ENCODE results near the gene FAM241A.

Gene FAM241A

GRCh38 chr4:112184438-112184837, 39.2 kb downstream of the FAM241A start:
- no peak for DNase-seq (ENCODE audit: low read depth)
- H3K4me3 ChIP-seq (ENCODE audit: low read length): no peak overlapping the region
- TF ChIP-seq, protein P1, sequence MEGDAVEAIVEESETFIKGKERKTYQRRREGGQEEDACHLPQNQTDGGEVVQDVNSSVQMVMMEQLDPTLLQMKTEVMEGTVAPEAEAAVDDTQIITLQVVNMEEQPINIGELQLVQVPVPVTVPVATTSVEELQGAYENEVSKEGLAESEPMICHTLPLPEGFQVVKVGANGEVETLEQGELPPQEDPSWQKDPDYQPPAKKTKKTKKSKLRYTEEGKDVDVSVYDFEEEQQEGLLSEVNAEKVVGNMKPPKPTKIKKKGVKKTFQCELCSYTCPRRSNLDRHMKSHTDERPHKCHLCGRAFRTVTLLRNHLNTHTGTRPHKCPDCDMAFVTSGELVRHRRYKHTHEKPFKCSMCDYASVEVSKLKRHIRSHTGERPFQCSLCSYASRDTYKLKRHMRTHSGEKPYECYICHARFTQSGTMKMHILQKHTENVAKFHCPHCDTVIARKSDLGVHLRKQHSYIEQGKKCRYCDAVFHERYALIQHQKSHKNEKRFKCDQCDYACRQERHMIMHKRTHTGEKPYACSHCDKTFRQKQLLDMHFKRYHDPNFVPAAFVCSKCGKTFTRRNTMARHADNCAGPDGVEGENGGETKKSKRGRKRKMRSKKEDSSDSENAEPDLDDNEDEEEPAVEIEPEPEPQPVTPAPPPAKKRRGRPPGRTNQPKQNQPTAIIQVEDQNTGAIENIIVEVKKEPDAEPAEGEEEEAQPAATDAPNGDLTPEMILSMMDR (conservative IDR thresholded peaks at IDR 0.05; ENCODE audit: low read length): no peak

GRCh38 chr4:112185334-112185733, 40.1 kb downstream of the FAM241A start:
- DNase-seq (ENCODE audit: low read depth): no peak
- TF ChIP-seq, protein P1 (conservative IDR thresholded peaks at IDR 0.05; ENCODE audit: low read length): no peak
- no peak overlapping the region for H3K4me3 ChIP-seq (ENCODE audit: low read length)

DNA sequence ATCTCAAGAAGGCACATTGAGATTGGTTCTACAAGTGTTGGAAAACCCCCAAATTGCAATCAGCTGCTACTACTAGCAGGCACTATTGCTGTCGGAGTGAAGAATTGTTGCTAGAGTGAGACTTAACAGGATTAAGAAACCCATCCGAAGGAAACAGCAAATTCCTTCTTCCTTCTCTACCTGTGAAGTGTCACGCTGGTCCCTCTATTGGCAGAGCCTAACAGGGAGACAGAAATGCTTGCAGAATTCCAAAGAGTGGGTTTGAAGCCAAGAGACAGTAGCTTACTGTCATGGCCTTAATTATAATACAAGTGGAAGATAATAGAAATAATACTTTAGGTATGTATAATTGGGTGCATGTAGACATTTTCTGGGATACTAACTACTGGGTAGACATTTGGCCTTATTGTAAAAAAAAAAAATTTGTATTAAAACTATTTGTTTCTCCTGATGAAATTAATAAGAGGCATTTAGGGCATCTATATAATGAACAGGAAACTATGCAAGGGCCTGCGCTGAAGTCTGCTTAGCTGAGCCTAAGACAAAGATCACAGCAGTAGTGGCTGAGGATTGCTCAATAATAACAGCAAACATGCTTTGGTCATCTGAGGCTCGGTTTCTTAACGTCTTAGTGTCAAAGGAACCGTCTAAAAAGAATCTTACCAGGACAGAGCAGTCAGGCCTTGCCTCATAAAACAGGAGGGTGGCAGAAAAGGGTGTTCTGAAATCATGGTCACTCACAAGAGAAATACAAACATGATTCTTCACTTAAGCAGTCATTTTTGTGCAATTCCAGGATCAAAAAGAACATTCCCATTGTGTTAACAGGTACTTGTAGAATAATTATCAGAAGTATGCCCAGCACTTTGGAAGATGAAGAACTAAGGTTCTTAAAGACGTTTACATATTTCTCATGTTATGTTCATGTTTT, 40.8 kb downstream of the FAM241A start:
- no peak for DNase-seq (ENCODE audit: low read depth)
- TF ChIP-seq, protein P1 (conservative IDR thresholded peaks at IDR 0.05; ENCODE audit: low read length): no peak
- no peak overlapping the region for H3K4me3 ChIP-seq (ENCODE audit: low read length)

GRCh38 chr4:112189754-112190153, 44.5 kb downstream of the FAM241A start:
- peak; percentile 20 for DNase-seq (ENCODE audit: low read depth)
- TF ChIP-seq, protein P1 (conservative IDR thresholded peaks at IDR 0.05; ENCODE audit: low read length): peak; percentile 39
- H3K4me3 ChIP-seq (ENCODE audit: low read length): no peak overlapping the region

DNA sequence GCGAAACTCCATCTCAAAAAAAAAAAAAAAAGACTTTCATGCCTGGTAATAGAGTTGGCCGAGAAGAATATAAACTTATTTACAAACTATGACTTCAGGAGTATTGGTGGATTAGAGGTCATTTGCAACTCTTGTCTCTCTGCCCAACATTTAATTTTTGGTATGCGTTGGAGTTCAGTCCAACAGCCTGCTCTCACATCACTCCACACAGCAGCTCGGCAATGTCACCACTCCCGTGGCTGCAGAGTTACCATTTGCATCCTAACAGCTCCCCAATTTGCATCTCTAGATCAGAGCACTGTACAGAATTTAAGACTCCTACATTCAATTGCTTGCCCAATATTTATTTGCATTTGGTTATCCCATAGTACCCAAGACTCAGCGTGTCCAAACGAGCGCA, 45.4 kb downstream of the FAM241A start:
- DNase-seq (ENCODE audit: low read depth): no peak

GRCh38 chr4:112196461-112196860, 51.2 kb downstream of the FAM241A start:
- no peak for DNase-seq (ENCODE audit: low read depth)
- TF ChIP-seq, protein P1 (conservative IDR thresholded peaks at IDR 0.05; ENCODE audit: low read length): no peak
- no peak overlapping the region for H3K4me3 ChIP-seq (ENCODE audit: low read length)

More for the DNA sequence above, 45.4 kb downstream of the FAM241A start:
- H3K4me3 ChIP-seq (ENCODE audit: low read length): no peak overlapping the region
- TF ChIP-seq, protein P1 (conservative IDR thresholded peaks at IDR 0.05; ENCODE audit: low read length): no peak

DNA sequence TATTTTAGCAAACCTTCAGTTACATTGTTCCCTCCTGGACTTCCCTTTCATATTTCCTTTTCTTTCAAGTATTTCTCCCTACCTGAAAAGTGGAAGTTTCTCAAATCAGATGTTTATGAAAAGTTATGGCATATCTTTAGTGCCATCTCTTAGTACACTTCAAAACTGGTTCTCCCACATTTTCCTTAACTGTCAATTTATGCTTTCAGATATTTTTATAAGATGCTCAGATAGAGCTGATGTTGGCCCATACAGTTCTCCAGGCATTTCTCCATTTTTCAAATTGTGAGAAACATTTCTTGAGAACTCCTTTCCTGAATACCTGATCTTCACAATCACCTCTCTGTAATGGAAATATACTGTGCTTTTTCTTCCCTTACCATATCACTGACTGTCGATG, 53.8 kb downstream of the FAM241A start:
- TF ChIP-seq, protein P1 (conservative IDR thresholded peaks at IDR 0.05; ENCODE audit: low read length): no peak
- DNase-seq (ENCODE audit: low read depth): no peak
- H3K4me3 ChIP-seq (ENCODE audit: low read length): no peak overlapping the region
